Chondrocyte (in vitro differentiated cells): Measurements from ENCODE around the gene GTF2B. TPM values are rescaled to one million over a fixed set of nuclear protein-coding genes. Genes with fewer than 3 reads are reported as not detected.

Source experiments
- DNase-seq: peaks from one replicate; pipeline ENCODE4 v3.0.0; 2021; ENCODE audit warnings: mixed read lengths, low spot score
- H3K27ac Mint-ChIP-seq: one replicate; pipeline ENCODE4 v1.8.0; 2021; ENCODE audit warnings: mild to moderate bottlenecking, moderate library complexity, mixed read lengths; ENCODE audit not compliant: unreplicated experiment
- H3K27me3 Mint-ChIP-seq: 2 replicates; pipeline ENCODE4 v1.8.0; 2021; ENCODE audit warnings: low read depth, mixed read lengths
- H3K36me3 Mint-ChIP-seq: 2 replicates; pipeline ENCODE4 v1.8.0; 2021; ENCODE audit warnings: low read depth, mixed read lengths
- H3K4me1 Mint-ChIP-seq: 2 replicates; pipeline ENCODE4 v1.8.0; 2021; ENCODE audit warnings: low read depth, mild to moderate bottlenecking, mixed read lengths
- H3K4me3 Mint-ChIP-seq: one replicate; pipeline ENCODE4 v1.8.0; 2021; ENCODE audit warnings: mild to moderate bottlenecking, moderate library complexity, mixed read lengths; ENCODE audit not compliant: unreplicated experiment
- H3K9me3 Mint-ChIP-seq: 2 replicates; pipeline ENCODE4 v1.8.0; 2021; ENCODE audit warnings: low read depth, mixed read lengths
- total RNA-seq: library from RNA; stranded (reverse); gene quantifications from 3 replicates; pipeline ENCODE4 v1.2.1, GENCODE V29; 2021
- TF ChIP-seq, protein P1 (sequence below): fragments of 200-600 bp; sonication (generic); IDR thresholded peaks from 2 replicates; pipeline ENCODE4 v1.5.0; 2021; ENCODE audit warnings: antibody characterized with exemption, mild to moderate bottlenecking, moderate library complexity

The GTF2B gene
- total RNA-seq, 1 donor from 2014 or later: 19.6 TPM

DNA sequence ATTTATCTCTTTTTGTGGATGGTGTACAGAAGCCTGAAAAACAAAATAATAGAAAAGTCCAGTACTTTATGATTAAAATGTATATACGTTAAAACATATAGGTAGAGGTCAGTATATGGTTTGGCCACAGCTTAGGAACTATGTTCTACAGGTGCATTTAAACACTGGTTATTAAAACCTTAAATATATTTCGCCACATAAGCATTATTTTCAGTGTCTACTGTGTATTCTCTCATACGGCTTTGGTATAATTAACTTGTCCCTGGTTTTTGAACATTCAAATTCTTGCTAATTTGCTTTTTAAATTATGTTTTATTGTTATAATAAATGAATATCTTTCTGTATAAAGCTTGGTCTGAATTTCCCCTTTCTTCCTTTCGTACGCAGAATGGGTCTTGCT is 87.9 kb downstream of the GTF2B start:
- Mint-ChIP-seq H3K27me3 (no peaks in the 10 kb centered on the region), H3K36me3 (peaks cover 15% of the 10 kb centered on the region), H3K27ac (no peak overlapping the region), H3K4me3 (no peak overlapping the region), H3K4me1 (peaks cover 31% of the 10 kb centered on the region), H3K9me3 (peaks cover 5% of the 10 kb centered on the region)
- no peak for DNase-seq
- TF ChIP-seq, protein P1, sequence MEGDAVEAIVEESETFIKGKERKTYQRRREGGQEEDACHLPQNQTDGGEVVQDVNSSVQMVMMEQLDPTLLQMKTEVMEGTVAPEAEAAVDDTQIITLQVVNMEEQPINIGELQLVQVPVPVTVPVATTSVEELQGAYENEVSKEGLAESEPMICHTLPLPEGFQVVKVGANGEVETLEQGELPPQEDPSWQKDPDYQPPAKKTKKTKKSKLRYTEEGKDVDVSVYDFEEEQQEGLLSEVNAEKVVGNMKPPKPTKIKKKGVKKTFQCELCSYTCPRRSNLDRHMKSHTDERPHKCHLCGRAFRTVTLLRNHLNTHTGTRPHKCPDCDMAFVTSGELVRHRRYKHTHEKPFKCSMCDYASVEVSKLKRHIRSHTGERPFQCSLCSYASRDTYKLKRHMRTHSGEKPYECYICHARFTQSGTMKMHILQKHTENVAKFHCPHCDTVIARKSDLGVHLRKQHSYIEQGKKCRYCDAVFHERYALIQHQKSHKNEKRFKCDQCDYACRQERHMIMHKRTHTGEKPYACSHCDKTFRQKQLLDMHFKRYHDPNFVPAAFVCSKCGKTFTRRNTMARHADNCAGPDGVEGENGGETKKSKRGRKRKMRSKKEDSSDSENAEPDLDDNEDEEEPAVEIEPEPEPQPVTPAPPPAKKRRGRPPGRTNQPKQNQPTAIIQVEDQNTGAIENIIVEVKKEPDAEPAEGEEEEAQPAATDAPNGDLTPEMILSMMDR: no peak

DNA sequence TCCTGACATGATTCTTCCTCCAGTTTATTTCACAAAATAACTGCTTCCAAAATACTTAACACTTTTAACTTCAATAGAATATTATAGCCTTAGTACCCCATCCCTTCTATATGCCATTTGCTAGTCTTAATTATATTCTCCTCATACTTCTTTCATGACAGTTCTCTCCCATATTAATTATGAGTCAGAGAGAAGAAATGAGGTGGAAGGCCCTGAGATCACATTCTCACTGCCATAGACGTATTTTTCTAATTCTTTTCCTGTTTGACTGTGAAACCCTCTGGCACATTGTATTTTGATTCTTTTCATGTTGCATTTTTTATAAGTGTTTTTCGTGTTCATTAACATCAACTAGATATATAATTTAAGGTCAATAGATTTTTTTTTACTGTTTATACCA is 88.4 kb downstream of the GTF2B start:
- H3K36me3 Mint-ChIP-seq: peaks cover 15% of the 10 kb centered on the region
- H3K27ac Mint-ChIP-seq: peak overlapping the region; percentile 74
- H3K27me3 Mint-ChIP-seq: no peaks in the 10 kb centered on the region
- H3K4me1 Mint-ChIP-seq: peaks cover 31% of the 10 kb centered on the region
- H3K9me3 Mint-ChIP-seq: peaks cover 5% of the 10 kb centered on the region
- no peak for DNase-seq
- no peak overlapping the region for H3K4me3 Mint-ChIP-seq
- TF ChIP-seq, protein P1: no peak

Other genes with a start within 250 kb of the GTF2B start
- 26.1 to 34.4 TPM (median 29.8 TPM) in 3 replicates for gene PKN2, start 207.3 kb downstream of the GTF2B start, total RNA-seq
- 26.1 to 31.1 TPM (median 26.9 TPM) in 3 replicates for gene KYAT3, start 101.1 kb upstream of the GTF2B start, total RNA-seq
- 5.6 to 7.5 TPM (median 5.9 TPM) in 3 replicates for gene RBMXL1, start 101.1 kb upstream of the GTF2B start, total RNA-seq
- gene GBP3, start 131.3 kb upstream of the GTF2B start, total RNA-seq: 9.2 to 14.3 TPM (median 10.1 TPM) in 3 replicates
- 10.6 to 12.9 TPM (median 12.3 TPM) in 3 replicates for gene GBP1, start 173.6 kb upstream of the GTF2B start, total RNA-seq
- 0.42 to 0.56 TPM in 2 of 3 replicates, not detected in the other for gene GBP2, start 234.5 kb upstream of the GTF2B start, total RNA-seq